Stimulated activated CD4-positive, alpha-beta T cell treated with anti-CD3 and anti-CD28 coated beads, Interleukin-1b, Interleukin-23, amount 100 ng/mL, for 24 hours (primary cell): Measurements from ENCODE around the gene CCNL2.
A peak's percentile ranks its signal among the peaks of the same experiment; 100 is the strongest.
"Not testable (repeated sequence)": the region's sequence is repeated elsewhere in the genome, so short reads cannot be mapped to it uniquely, and the experiment has no call there.

ENCODE experiments used
- DNase-seq, 4 experiments: peaks; one replicate each; pipeline ENCODE4 v3.0.0-alpha.2; 2020; ENCODE audit warnings: low read depth in 4 of 4, low spot score in 1 of 4

Gene CCNL2

DNA sequence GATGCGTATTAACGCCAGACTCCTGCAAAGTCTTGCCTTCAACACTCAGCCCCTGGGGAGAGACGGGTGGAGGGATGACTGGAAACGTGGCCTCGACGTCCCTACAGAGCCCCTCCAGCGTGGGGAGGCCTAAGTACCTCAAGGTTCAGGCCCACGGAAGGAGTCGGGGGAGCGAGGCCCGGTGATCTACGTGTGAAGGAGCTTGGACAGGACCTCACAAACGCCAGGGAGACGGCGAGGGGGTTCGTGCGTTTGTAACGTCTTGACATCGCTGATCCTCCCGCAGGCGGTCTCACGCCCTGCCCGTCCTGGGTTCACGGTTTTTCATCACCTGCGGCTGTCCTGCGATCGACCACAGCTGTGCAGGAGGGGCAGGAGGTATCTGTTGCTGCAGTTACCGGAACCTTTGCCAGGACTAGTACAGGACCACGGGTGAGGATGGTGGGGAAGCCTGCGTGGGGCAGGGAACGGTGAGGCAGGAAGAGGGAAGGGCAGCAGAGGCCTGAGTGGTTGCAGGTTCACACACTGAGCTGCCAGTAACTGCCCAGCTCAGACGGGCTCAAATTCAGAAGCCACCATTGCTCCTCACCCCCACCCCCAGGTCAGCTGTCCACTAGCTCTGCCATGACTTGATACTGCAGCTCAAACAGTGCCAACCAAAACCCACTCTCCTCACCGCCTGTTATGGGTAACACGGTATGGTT, 889 bp upstream of the CCNL2 start:
- peak in 1 of 4 experiments; percentile 25 for DNase-seq

DNA sequence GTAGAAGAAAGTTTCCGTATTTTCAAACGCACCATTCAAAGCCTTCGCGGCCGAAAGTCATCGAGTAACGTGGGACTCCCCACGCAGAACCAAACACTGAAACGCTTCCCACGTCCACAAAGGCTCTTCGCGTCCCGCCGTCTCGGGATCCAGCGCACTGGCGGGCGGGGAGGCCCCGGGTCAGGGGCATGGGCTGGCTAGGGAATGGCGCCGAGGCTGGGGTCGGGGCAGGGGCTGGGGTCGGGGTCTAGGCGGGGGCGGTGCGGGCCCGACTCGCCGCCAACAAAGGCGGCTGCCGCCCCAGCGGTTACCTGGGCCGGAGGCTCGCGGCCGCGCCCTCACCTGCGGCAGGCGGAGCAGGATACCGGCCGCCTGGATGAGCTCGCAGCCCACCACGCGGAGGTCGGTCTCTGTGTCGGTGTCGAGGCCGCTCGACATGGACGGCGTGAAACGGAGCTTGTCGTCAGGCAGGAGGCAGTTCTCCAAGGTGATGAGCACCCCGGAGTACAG, 403 bp downstream of the CCNL2 start:
- no peak for DNase-seq

DNA sequence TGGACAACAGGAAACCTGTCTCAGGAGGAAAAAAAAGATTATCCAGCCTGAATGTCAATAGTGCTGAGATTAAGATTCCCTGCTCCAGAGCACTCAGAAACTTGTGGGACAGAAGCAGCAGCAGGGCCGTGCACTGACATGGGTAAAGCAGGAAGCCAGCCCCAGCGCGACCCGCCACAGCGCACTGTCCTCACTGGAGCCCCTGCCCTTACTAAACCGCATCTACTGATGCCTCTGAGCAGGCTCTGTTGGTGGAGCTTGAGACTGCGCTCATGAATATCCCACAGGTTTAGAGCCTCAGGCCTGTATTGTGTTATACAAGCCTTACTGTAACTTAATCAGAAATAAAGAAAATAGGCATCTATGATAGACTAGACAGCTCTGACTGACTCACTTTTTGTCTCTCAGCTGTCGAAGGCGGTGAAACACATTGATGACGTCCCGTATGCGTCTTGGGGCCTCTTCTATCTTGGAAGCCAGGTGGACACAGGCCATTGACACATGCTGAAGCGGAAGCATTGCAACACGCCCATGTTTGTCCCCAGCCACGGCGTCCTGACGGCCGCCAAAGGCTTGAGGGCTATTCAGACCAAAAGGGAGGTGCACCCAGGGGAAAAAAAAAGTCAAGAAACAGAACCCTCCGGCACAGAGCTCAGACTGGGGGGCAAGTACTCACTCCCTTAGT, 1.2 kb downstream of the CCNL2 start:
- DNase-seq, result no peak

DNA sequence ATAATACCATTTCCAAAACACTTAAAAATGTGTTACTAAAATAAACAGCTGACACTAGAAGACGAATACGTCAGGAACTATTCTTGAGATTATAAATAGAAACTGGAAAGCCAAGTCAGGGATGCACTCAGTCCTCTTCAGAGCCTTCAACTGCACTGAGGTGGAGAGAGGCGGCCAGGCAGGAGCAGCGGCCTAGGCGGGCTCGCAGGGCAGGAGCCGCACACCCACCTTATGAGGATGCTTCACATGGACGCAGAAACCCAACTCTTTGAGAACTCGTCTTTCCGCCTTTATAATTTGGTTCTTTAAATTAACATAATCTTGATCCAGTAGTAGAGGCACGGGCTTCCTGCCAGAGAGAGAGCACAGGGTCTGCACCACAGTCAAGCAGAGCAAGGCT, 4.0 kb downstream of the CCNL2 start:
- DNase-seq, result no peak

DNA sequence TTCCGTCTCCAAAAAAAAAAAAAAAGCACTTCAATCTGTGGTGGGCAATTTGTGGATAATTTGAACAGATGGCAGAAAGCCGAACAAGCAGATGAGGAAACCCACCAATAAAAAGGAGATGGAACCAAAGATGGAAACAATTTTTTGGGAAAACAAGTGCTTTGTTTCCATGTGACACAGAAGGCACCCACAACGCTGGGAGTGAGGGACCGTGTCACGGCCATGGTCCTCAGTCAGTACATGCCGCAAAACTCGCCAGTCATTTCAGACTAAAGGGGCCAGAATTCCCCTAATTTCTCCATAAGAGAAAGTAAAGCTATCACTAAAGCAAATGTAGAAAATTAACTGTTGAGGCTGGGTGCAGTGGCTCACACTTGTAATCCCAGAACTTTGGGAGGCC, 5.0 kb downstream of the CCNL2 start:
- DNase-seq, result no peak

DNA sequence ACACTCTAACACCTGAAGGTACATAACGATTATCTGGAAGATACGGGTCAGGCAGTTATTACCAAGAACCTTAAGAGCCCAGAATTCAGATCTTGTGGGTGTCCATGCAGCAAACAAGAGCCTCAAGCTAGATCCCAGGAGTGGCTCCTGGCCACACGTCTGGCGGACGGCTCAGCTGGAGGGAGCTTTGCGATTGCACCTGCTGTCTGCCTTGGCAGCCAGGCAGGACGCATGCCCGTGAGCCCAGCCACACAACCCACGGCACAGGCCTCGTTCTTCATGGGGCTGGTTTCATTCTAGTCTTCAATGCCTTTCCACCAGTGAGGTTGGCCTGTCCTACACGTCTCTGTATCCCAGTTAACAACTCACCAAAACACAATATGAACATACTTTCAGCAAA, 5.7 kb downstream of the CCNL2 start:
- no peak for DNase-seq

DNA sequence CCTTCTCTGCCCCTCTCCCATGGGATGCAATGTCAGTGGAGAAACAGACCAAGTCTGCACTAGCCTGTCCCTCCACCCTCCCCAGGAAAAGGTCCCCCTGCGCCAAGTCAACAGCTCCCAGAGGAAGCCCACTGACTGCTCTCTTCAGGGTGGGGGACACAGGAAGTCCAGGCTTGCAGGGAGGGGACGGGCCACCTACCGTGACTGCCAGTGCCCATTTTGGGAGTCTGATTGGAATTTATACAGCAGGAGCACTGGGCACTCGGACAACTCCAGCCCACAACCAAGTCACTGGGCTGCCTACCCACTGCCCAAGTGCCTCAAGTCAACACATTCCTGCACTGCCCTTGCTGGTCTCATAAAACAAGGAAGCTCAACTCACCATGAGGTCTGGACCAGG, 6.1 kb downstream of the CCNL2 start:
- DNase-seq, result no peak

DNA sequence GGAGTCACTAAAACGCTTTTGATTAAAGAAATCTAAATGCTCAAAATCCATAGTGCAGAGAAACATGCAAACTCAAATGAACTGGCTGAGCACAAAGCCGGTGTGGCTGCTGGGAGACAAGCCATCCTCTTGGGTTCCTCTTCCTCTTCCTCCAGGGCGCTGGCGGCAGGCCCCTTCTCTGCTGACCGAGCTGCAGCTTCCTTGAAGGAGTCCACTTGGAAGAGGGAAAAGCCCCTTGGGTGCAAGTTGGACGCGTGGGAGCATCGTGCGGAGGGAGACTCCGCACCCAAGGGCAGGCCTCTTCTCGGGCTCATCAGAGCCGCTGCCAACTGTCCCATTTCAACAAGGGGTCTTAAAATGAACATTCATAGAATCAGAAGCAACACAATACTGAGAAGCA, 7.9 kb downstream of the CCNL2 start:
- DNase-seq, result no peak

DNA sequence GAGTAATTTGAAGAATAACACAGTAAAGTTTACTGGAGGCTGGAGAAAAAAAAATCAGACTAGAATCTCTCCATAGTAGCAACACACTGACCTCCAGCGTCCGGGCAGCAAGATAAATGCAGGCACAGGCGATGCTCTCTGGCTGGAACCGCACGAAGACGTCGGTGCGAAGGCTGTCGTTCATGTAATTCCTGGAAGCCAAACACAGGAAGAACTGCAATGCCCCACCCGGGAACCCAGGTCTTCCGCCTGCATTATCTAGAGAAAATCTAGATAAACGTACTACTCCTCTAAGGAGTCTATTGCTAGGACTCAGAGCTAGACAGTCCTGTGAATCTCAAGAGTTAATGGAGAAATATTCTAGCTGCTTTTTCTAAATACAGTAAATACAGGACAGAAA, 8.5 kb downstream of the CCNL2 start:
- DNase-seq, result no peak

DNA sequence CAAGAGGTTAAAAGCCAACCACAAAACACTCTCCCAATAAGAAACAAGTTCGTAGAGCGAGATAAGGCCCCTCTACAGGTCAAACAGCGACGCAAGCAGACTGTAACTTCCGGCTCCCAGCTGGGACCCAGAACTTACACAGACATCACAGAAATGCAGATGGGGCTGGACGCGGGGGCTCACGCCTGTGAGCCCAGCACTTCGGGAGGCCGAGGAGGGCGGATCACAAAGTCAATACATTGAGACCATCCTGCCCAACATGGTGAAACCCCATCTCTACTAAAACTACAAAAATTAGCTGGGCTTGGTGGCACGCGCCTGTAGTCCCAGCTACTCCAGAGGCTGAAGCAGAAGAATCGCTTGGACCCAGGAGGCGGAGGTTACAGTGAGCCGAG, 11.1 kb downstream of the CCNL2 start:
- no peak for DNase-seq

DNA sequence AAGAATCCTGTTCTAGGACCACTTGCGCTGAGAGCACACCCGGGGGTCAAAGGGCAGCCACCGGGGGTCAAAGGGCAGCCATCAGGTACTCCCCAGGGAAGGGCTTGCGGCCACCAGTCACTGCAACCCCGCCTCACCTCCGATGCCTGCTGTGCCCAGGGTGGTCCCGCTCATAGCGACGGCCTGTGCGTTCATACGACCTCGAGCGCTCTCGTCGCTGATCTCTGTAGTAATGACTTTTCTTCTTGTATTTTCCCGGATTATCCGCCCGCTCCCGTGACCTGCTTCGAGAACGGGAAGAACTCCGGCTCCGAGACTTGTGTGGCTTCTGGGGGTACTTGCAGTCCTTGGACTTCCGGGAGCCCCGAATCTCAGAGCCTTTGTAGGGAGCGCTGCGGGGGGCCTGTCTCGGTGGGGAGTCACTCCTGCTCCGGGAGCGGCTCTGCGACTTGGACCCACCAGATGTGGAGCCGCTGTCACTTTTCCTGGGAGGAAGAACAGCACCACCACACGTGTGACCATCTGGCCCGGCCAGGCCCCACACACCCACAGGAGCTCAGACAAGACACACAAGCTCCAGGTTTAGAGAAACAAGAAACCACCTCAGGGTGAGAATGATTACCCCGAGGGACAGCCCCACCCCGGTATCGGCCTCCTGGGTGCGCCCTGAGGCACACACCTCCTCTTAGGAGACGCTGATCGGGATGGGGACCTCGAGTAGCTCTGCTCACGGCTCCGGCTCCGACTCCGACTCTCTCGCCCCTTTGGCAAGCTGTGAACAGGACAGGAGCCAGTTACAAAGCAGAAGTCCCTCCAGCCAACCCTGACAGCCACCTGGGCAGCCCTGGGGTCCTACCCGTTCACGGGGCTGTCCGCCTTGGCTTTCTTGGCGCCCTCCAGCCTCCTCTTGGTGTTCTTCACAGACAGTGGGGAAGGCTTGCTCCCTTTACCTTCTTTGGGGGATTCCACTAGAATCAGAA, 11.7 kb downstream of the CCNL2 start:
- no peak for DNase-seq

DNA sequence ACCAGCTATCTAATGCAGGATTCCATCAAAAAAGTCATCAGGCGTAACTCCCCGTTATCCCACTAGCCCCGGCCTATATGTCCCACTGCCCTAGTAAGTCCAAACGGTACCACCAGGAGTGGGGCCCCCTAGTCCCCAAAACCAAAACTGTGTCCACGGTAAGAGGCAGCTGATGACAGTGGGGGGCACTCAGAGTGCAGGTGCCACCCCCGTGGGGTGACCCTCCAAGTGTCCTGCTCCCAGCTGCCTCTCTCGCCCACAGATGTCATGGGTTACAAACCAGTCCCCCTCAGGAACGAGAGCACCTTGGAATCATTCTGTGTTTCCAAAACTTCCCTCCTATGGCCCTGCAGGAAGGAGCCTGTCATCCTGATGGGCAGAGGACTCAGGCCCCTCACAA, 13.2 kb downstream of the CCNL2 start:
- DNase-seq, result no peak

DNA sequence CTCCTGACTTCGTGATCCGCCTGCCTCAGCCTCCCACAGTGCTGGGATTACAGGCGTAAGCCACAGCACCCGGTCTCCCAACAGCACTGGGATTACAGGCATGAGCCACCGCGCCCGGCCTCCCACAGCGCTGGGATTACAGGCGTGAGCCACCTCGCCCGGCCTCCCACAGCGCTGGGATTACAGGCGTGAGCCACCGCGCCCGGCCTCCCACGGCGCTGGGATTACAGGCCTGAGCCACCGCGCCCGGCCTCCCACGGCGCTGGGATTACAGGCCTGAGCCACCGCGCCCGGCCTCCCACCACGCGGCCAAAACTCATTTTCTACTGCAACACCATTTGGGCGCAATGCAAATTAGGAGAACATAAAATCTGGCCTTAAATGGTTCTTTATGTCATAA, 13.8 kb downstream of the CCNL2 start:
- not testable (repeated sequence) for DNase-seq

DNA sequence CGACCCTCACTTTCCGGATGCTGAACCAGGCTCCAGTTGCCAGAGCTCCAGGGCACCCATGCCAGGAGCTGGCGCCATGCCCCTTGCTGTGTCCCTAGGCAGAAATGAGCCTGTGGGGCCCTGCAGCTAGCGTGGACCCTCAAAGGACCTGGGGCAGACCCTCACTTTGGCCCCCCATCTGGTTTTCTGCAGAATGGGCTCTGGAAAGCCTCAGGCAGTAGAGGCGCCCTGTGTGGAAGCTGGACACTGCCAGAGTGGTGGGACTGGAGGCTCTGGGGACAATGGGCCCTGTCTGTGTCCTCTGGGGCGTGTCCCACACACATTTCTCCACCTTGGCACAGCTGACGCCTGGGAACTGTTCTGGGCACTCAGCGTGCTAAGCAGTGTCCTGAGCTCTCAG, 17.8 kb downstream of the CCNL2 start:
- DNase-seq, result no peak

DNA sequence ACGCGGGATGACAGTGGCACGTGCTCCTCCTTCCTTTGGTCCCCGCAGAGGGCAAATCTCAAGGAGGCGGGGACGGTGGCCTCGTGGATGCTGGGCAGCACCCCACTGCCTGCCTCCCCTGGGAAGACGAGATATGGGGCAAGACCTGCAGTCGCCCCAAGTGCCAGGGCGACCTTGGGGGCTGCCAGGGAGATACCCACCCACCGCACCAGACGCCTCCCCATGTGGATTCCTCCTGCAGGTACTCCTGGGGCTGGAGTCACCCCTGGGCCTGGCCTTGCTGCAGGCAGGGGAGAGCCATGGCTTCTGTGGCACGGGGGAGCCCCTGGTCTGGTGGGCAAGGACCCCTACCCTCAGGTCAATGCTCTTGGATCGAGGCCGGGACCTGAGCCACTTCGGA, 18.3 kb downstream of the CCNL2 start:
- DNase-seq, result no peak

DNA sequence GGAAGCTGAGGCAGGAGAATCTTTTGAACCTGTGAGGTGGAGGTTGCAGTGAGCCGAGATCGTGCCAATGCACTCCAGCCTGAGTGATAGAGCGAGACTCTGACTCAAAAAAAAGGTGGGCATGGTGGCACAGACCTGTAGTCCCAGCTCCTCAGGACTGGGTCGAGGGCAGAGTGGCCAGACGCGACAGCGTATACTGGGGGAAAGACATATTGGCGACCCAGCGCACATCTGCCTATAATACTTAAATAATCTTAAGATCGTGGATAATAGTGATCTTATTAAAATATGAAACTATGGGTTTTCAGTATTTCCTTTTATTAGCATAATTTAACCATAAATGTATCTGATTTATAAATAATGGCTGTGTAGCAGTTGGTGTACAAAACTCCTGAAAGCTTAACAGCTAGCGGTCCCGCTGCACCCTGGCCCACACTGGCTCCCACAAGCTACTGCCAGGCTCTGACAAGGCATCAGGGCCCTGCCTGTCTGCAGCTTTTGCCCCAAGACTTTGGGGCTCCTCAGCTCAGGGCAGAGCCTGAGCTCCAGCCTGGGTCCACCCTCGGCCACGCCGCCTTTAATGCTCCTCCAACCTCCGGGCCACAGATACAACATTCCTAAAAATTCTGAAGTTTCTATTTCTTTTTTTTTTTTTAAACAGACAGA, 21.5 kb downstream of the CCNL2 start:
- no peak for DNase-seq

DNA sequence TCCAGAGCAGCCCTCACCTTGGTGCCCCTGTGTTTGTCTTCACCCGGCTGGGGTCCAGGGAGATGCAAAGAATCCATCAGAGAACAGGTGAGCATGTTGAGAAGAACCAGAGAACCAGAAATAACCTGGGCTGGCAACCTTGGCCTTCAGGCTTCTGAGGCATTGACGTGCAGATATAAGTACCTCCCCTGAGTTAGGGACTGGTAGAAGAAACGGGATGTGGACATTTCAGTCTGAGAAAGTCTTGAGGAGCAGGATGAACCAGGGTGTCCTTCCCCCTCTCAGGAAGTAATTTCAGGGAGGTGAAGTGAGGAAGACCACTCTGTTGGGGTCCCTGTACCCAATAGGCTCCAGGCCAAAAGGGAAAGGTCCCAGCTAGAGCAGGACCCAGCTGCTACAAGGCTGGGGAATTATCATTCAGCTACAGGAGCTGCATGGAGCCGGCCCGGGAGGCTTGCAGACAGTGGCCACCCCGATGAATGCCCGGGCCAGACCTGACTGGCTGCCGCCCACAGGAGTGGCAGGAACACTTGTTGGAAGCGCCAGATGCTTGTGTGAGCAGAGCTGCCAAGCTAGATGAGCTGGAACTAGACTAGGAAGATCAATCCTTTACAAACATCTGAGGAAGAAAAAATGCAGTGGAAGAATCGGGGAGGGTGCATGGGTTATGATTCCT, 22.4 kb downstream of the CCNL2 start:
- no peak for DNase-seq

DNA sequence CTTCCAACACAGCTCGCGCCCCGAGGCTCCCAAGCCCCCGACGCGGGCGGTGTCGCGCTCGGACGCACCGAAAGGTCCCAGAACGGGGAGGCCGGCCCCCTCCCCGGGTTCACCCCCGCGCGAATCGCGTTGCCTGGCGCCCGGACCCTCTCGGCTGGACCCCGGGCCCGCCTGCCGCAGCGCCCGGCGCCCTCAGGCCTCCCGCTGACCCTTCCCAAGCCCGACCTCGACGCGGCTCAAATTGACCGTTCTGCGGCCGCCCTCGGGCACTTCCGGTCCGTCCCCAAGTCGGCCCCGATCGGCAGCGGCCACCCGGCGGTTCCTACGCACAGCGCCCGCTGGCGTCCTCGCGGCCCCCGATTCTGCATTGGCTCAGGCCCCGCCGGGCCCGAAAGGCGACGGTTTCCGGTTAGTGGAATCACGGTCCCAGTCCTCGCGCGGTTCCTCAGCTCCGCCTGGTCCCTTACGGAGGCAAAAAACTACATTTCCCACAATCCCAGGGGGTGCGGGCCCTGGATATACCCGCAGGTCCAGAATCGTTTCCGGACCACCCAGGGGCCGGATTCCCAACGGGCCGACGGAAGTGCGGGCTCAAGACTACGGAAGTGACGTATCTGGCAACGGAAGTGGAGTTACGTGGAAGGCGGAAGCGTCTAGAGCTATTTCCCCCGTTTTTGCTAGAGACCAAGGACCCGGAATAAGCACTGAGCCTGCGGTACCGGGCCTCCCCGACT, 24.0 kb downstream of the CCNL2 start, which contains the start of gene AURKAIP1:
Gene AURKAIP1, minus strand, starts transcription at position 279 of the 734 bp plus-strand sequence. CDS start 451 bp downstream, outside the sequence.
- DNase-seq, result peak; percentile 81 to 96 (median 89)

DNA sequence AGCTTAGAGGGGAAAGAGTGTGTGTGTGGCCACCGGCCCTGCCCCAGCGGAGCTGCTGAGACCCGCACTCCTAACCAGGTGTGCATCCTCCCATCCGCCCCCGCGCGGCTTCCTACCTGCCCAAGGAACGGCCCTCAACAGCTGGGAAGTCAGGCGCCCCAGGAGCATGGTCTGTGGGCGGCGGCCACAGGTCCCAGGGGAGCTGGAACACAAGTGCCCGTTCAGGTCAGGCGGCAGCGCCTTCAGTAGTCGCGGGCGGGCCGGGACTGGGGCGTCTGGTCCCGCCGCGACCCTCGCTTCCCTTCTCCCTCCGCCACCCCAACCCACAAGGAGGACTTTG, 24.6 kb downstream of the CCNL2 start:
- DNase-seq, result no peak
